GM12878 (cell line): ENCODE measurements around the gene SLC24A3.

Source experiments
- BRCA1 ChIP-seq: IDR thresholded peaks from 2 replicates; pipeline ENCODE4 v1.6.1; 2011; ENCODE audit warnings: low read depth, low read length, improper control_type of control experiment
- FOXM1 ChIP-seq: IDR thresholded peaks from 2 replicates; pipeline ENCODE4 v1.6.1; 2012; ENCODE audit warnings: low read depth, mild to moderate bottlenecking, inconsistent platforms, low read length, moderate library complexity
- HCFC1 ChIP-seq: fragments of 150-350 bp; IDR thresholded peaks from 2 replicates; pipeline ENCODE4 v1.6.1; 2014; ENCODE audit warnings: low read length
- POLR2A ChIP-seq: IDR thresholded peaks from 2 replicates; pipeline ENCODE4 v1.6.1; 2011; ENCODE audit warnings: low read depth, mild to moderate bottlenecking, low read length
- RBBP5 ChIP-seq: fragments of 200-600 bp; sonication (generic); conservative IDR thresholded peaks from 2 replicates; pipeline ENCODE4 v1.6.1; 2016
- TF ChIP-seq, protein P1 (sequence below), 3 experiments: IDR thresholded peaks in 2 of 3; conservative IDR thresholded peaks in 1 of 3; 2 replicates each; pipeline ENCODE4 v1.5.1; 2011; ENCODE audit warnings: low read depth in 3 of 3, low read length in 3 of 3, mild to moderate bottlenecking in 3 of 3, control low read depth in 2 of 3, moderate library complexity in 2 of 3, inconsistent platforms in 1 of 3, mixed read lengths in 1 of 3; ENCODE audit not compliant: control insufficient read depth in 2 of 3, insufficient read depth in 1 of 3; ENCODE audit errors: extremely low read depth in 1 of 3

DNA sequence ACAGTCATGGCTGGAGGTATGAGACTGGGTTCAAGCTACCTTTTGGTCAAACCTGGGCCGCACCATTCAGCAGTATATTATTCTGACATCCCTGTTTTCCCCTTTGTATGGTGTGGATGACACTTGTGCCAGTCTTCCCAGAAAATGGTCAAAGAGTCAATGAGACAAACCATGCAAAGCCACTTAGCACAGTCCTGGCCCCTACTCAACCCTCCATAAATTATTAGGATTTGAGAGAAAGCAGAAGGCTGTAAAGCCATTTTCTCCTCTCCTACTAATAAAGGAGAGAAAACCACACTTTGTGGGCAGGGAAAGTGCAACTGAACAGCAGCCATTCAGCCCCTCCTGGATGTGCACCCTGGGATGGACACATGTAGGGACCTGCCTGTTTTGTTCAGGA, 236.2 kb downstream of the SLC24A3 start:
- TF ChIP-seq, protein P1, sequence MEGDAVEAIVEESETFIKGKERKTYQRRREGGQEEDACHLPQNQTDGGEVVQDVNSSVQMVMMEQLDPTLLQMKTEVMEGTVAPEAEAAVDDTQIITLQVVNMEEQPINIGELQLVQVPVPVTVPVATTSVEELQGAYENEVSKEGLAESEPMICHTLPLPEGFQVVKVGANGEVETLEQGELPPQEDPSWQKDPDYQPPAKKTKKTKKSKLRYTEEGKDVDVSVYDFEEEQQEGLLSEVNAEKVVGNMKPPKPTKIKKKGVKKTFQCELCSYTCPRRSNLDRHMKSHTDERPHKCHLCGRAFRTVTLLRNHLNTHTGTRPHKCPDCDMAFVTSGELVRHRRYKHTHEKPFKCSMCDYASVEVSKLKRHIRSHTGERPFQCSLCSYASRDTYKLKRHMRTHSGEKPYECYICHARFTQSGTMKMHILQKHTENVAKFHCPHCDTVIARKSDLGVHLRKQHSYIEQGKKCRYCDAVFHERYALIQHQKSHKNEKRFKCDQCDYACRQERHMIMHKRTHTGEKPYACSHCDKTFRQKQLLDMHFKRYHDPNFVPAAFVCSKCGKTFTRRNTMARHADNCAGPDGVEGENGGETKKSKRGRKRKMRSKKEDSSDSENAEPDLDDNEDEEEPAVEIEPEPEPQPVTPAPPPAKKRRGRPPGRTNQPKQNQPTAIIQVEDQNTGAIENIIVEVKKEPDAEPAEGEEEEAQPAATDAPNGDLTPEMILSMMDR (IDR thresholded peaks at IDR 0.05 in 2 of 3, conservative IDR thresholded peaks at IDR 0.05 in 1 of 3; ENCODE audit: control insufficient read depth in 2 of 3, extremely low read depth in 1 of 3, insufficient read depth in 1 of 3, low read depth in 3 of 3, low read length in 3 of 3) = no peak
- TF ChIP-seq POLR2A (no peak), HCFC1 (no peak), BRCA1 (no peak), FOXM1 (no peak), RBBP5 (no peak)
